SK-N-SH (cell line): Measurements from ENCODE around the gene TOP3A. TPM values are rescaled to one million over a fixed set of nuclear protein-coding genes. Genes with fewer than 3 reads are reported as not detected.

Source experiments
- CTCF ChIA-PET: fragments of 300-600, 350-600 bp; formaldehyde crosslinking; extraction: SDS; loops from one replicate; lab custom pipeline; 2021; lab: Yijun Ruan, JAX
- POLR2A ChIA-PET: fragments of 350-600 bp; sonication (Branson Sonifier 250); formaldehyde crosslinking; extraction: SDS; loops from one replicate; lab custom pipeline; 2020; ENCODE audit warnings: antibody characterized with exemption, inconsistent platforms; lab: Yijun Ruan, JAX
- DNase-seq: peaks from one replicate; pipeline ENCODE4 v3.0.0; 2012
- H2AFZ ChIP-seq: fragments of 200-600 bp; sonication (generic); 2 replicates; pipeline ENCODE4 v1.8.1; 2016; ENCODE audit warnings: antibody characterized with exemption, mild to moderate bottlenecking, low read depth
- H3F3A ChIP-seq: fragments of 200-600 bp; sonication (generic); replicated peaks from 2 replicates; pipeline ENCODE3; 2016; ENCODE audit warnings: antibody characterized with exemption, mild to moderate bottlenecking; ENCODE audit not compliant: insufficient read depth
- H3K27ac ChIP-seq, 2 experiments: fragments of 200-500 bp in 1 of 2; fragments of 200-600 bp in 1 of 2; sonication (Bioruptor generic) in 1 of 2; sonication (generic), shearing (Covaris generic) in 1 of 2; 2 replicates each; pipeline versions ENCODE4 v1.5.1 to v1.6.1; 2014 to 2016; ENCODE audit warnings: low read depth in 2 of 2, inconsistent platforms in 1 of 2, low read length in 1 of 2, mild to moderate bottlenecking in 1 of 2, mixed read lengths in 1 of 2
- H3K27me3 ChIP-seq: fragments of 200-600 bp; sonication (generic), shearing (Covaris generic); 2 replicates; pipeline ENCODE4 v1.6.1; 2016; ENCODE audit warnings: mixed run types; ENCODE audit not compliant: insufficient read depth
- H3K36me3 ChIP-seq, 2 experiments: fragments of 200-500 bp in 1 of 2; fragments of 200-600 bp in 1 of 2; sonication (Bioruptor generic) in 1 of 2; sonication (generic) in 1 of 2; replicated peaks in 1 of 2; 2 replicates each; pipeline versions ENCODE3 to v1.5.1; 2014 to 2016; ENCODE audit warnings: low read length in 1 of 2, mild to moderate bottlenecking in 1 of 2; ENCODE audit not compliant: insufficient read depth in 2 of 2, control insufficient read depth in 1 of 2
- H3K4me1 ChIP-seq, 2 experiments: fragments of 200-500 bp in 1 of 2; fragments of 200-600 bp in 1 of 2; sonication (Bioruptor generic) in 1 of 2; sonication (generic), shearing (Covaris generic) in 1 of 2; 2 replicates each; pipeline versions ENCODE4 v1.5.1 to v1.6.1; 2014 to 2016; ENCODE audit warnings: low read depth in 1 of 2, low read length in 1 of 2, mixed run types in 1 of 2; ENCODE audit not compliant: insufficient read depth in 2 of 2, control insufficient read depth in 1 of 2
- H3K4me2 ChIP-seq: fragments of 200-600 bp; sonication (generic), shearing (Covaris generic); 2 replicates; pipeline ENCODE4 v1.6.1; 2017; ENCODE audit warnings: mixed run types
- H3K4me3 ChIP-seq, 2 experiments: fragments of 200-500 bp in 1 of 2; fragments of 200-600 bp in 1 of 2; sonication (Bioruptor generic) in 1 of 2; sonication (generic), shearing (Covaris generic) in 1 of 2; 2 replicates each; pipeline versions ENCODE4 v1.5.1 to v1.8.1; 2014 to 2016; ENCODE audit warnings: low read depth in 2 of 2, inconsistent platforms in 1 of 2, low read length in 1 of 2, mild to moderate bottlenecking in 1 of 2, mixed read lengths in 1 of 2, moderate library complexity in 1 of 2
- H3K79me2 ChIP-seq: fragments of 200-600 bp; sonication (generic); 2 replicates; pipeline ENCODE4 v1.8.1; 2017; ENCODE audit warnings: mild to moderate bottlenecking; ENCODE audit not compliant: insufficient read depth
- H3K9ac ChIP-seq: fragments of 200-600 bp; sonication (generic); 2 replicates; pipeline ENCODE4 v1.6.1; 2017; ENCODE audit warnings: mixed run types
- H3K9me2 ChIP-seq: fragments of 200-600 bp; sonication (generic); 2 replicates; pipeline ENCODE4 v1.6.1; 2017; ENCODE audit warnings: mixed run types
- H3K9me3 ChIP-seq: fragments of 200-600 bp; sonication (generic); 2 replicates; pipeline ENCODE4 v1.6.1; 2017; ENCODE audit warnings: mixed run types, mild to moderate bottlenecking, moderate library complexity
- H4K20me1 ChIP-seq: fragments of 200-600 bp; sonication (generic); 2 replicates; pipeline ENCODE4 v1.6.1; 2017; ENCODE audit warnings: mild to moderate bottlenecking, mixed run types; ENCODE audit not compliant: insufficient read depth
- CHD2 ChIP-seq: fragments of 150-350 bp; IDR thresholded peaks from 2 replicates; pipeline ENCODE4 v1.6.1; 2018; ENCODE audit warnings: low read length; ENCODE audit not compliant: partially characterized antibody
- CTCF ChIP-seq: fragments of 200-600 bp; sonication (generic); IDR thresholded peaks from 2 replicates; pipeline ENCODE4 v1.6.1; 2017; ENCODE audit warnings: antibody characterized with exemption, mild to moderate bottlenecking, moderate library complexity
- ELF1 ChIP-seq: IDR thresholded peaks from 2 replicates; pipeline ENCODE4 v1.4.0; 2012
- FOXJ3 ChIP-seq: sonication (generic); formaldehyde crosslinking; IDR thresholded peaks from 2 replicates; pipeline ENCODE4 v1.5.1; 2020; ENCODE audit warnings: mild to moderate bottlenecking, missing genetic modification reagents
- GATA2 ChIP-seq: sonication (generic); formaldehyde crosslinking; IDR thresholded peaks from 2 replicates; pipeline ENCODE4 v1.5.0; 2020; ENCODE audit warnings: mild to moderate bottlenecking, missing genetic modification reagents
- IRF3 ChIP-seq: fragments of 150-350 bp; IDR thresholded peaks from 2 replicates; pipeline ENCODE4 v1.6.1; 2016; ENCODE audit warnings: mild to moderate bottlenecking, low read depth, low read length
- JUND ChIP-seq: IDR thresholded peaks from 2 replicates; pipeline ENCODE4 v1.4.0; 2012
- MEF2A ChIP-seq: IDR thresholded peaks from 2 replicates; pipeline ENCODE4 v1.4.0; 2012; ENCODE audit warnings: low read depth, borderline replicate concordance
- MXI1 ChIP-seq: IDR thresholded peaks from 2 replicates; pipeline ENCODE4 v1.6.1; 2012; ENCODE audit warnings: mild to moderate bottlenecking, low read depth, low read length, improper control_type of control experiment
- NRF1 ChIP-seq: IDR thresholded peaks from 2 replicates; pipeline ENCODE4 v1.6.1; 2012; ENCODE audit warnings: low read depth, mild to moderate bottlenecking, low read length
- POLR2AphosphoS5 ChIP-seq: IDR thresholded peaks from 2 replicates; pipeline ENCODE4 v1.6.1; 2012; ENCODE audit warnings: low read depth, low read length
- RAD21 ChIP-seq: IDR thresholded peaks from 2 replicates; pipeline ENCODE4 v1.6.1; 2012; ENCODE audit warnings: mild to moderate bottlenecking, low read length
- RCOR1 ChIP-seq: fragments of 150-350 bp; IDR thresholded peaks from 2 replicates; pipeline ENCODE4 v1.6.1; 2017; ENCODE audit warnings: antibody characterized with exemption, low read length
- RFX5 ChIP-seq: IDR thresholded peaks from 2 replicates; pipeline ENCODE4 v1.6.1; 2012; ENCODE audit warnings: mild to moderate bottlenecking, improper control_type of control experiment, low read length
- SIN3A ChIP-seq: IDR thresholded peaks from 2 replicates; pipeline ENCODE4 v1.6.1; 2012; ENCODE audit warnings: low read depth, mild to moderate bottlenecking, low read length, moderate library complexity, borderline replicate concordance
- SMC3 ChIP-seq: IDR thresholded peaks from 2 replicates; pipeline ENCODE4 v1.6.1; 2012; ENCODE audit warnings: low read depth, low read length, improper control_type of control experiment
- TCF12 ChIP-seq: IDR thresholded peaks from 2 replicates; pipeline ENCODE4 v1.4.0; 2012
- TEAD4 ChIP-seq: IDR thresholded peaks from 2 replicates; pipeline ENCODE4 v1.4.0; 2012; ENCODE audit warnings: mild to moderate bottlenecking, borderline replicate concordance; ENCODE audit not compliant: insufficient read depth
- YY1 ChIP-seq: IDR thresholded peaks from 2 replicates; pipeline ENCODE4 v1.4.0; 2012; ENCODE audit warnings: low read depth, mild to moderate bottlenecking
- WGBS: methylation state at CpG from one replicate; pipeline ENCODE4 v1.1.6; 2017; ENCODE audit warnings: low lambda C conversion rate; 5-methylcytosine and 5-hydroxymethylcytosine counted together
- polyA plus RNA-seq, 3 experiments: library from polyadenylated mRNA; depleted of rRNA; stranded (reverse); fragments of >200 nt; gene quantifications; 2 replicates each; pipeline ENCODE4 v1.2.3, GENCODE V29; 2012

TOP3A gene
- polyA plus RNA-seq, 1 of the 3 experiments (the other 2 are of a cell fraction): 14.7 TPM

GRCh38 chr17:18253947-18254821 is 60.6 kb downstream of the TOP3A start:
- ChIA-PET CTCF (interaction anchor here (0.6 to 1.0 kb wide), 2 partner anchors 37 to 1065 kb away, joined by 3 read pairs; no protein-coding TSS in a partner anchor), POLR2A (no interaction called here)
- H3K27me3 ChIP-seq: no peaks in the 10 kb centered on the region
- no peak for TF ChIP-seq RCOR1
- no peak for TF ChIP-seq ELF1
- no peak for TF ChIP-seq YY1
- no peak for TF ChIP-seq NRF1
- no peak for TF ChIP-seq FOXJ3 (CRISPR knock-in tag)
- no peak for TF ChIP-seq TEAD4
- no peak for TF ChIP-seq GATA2
- TF ChIP-seq CTCF: no peak
- no peak for TF ChIP-seq POLR2AphosphoS5
- TF ChIP-seq MXI1: no peak
- TF ChIP-seq JUND: no peak
- no peak for TF ChIP-seq RFX5
- no peak for TF ChIP-seq SIN3A
- no peak for TF ChIP-seq IRF3
- TF ChIP-seq SMC3: no peak
- no peak for TF ChIP-seq MEF2A
- no peak for TF ChIP-seq TCF12
- TF ChIP-seq CHD2: no peak
- TF ChIP-seq RAD21: no peak
- no peak overlapping the region for H2AFZ ChIP-seq
- peaks cover 22 to 62% of the 10 kb centered on the region in 2 experiments for H3K36me3 ChIP-seq
- H3K9ac ChIP-seq: no peak overlapping the region
- H3K4me1 ChIP-seq: peaks cover 0 to 18% of the 10 kb centered on the region in 2 experiments; a peak in 1 of 4 replicates
- no peaks in the 10 kb centered on the region for H3K9me3 ChIP-seq
- H3K9me2 ChIP-seq: no peaks in the 10 kb centered on the region
- WGBS: 96% methylated on average over 19 of the region's 27 CpGs
- no peak overlapping the region for H3K4me2 ChIP-seq
- peaks cover 8% of the 10 kb centered on the region for H3F3A ChIP-seq
- H3K27ac ChIP-seq: no peak overlapping the region
- peaks cover 36% of the 10 kb centered on the region for H3K79me2 ChIP-seq
- H3K4me3 ChIP-seq: no peak overlapping the region
- DNase-seq: no peak
- H4K20me1 ChIP-seq: peaks cover 36% of the 10 kb centered on the region
